Measurements from ENCODE around the gene BAHD1.
A peak's percentile ranks its signal among the peaks of the same experiment; 100 is the strongest.

BAHD1 gene

GRCh38 chr15:40445421-40445922 lies 4.7 kb downstream of the BAHD1 start:
- peaks cover 58% of the 10 kb centered on the region for H3K4me1 Mint-ChIP-seq
- H3K36me3 Mint-ChIP-seq (ENCODE audit: low read depth), result peaks cover 4% of the 10 kb centered on the region
- H3K9me3 Mint-ChIP-seq, result no peaks in the 10 kb centered on the region
- no peak for DNase-seq
- TF ChIP-seq CTCF (IDR thresholded peaks at IDR 0.05), result no peak
- H3K27ac Mint-ChIP-seq, result peak overlapping the region; percentile 40
- peaks cover 3% of the 10 kb centered on the region for H3K27me3 Mint-ChIP-seq (ENCODE audit: low read depth, poor library complexity)
- H3K4me3 Mint-ChIP-seq, result peak overlapping the region; percentile 68

GRCh38 chr15:40446144-40446543 lies 5.4 kb downstream of the BAHD1 start:
- H3K36me3 Mint-ChIP-seq (ENCODE audit: low read depth), result peaks cover 4% of the 10 kb centered on the region
- DNase-seq, result no peak
- H3K4me3 Mint-ChIP-seq, result peak overlapping the region; percentile 68
- H3K27me3 Mint-ChIP-seq (ENCODE audit: low read depth, poor library complexity), result peaks cover 3% of the 10 kb centered on the region
- H3K9me3 Mint-ChIP-seq, result no peaks in the 10 kb centered on the region
- H3K4me1 Mint-ChIP-seq, result peaks cover 61% of the 10 kb centered on the region
- no peak for TF ChIP-seq CTCF (IDR thresholded peaks at IDR 0.05)
- H3K27ac Mint-ChIP-seq, result no peak overlapping the region

- Mint-ChIP-seq H3K27me3 (ENCODE audit: low read depth, poor library complexity) (no peaks in the 10 kb centered on the region), H3K4me3 (no peak overlapping the region), H3K9me3 (no peaks in the 10 kb centered on the region), H3K27ac (no peak overlapping the region), H3K4me1 (peaks cover 72% of the 10 kb centered on the region), H3K36me3 (ENCODE audit: low read depth) (peaks cover 4% of the 10 kb centered on the region)
- no peak for TF ChIP-seq CTCF (IDR thresholded peaks at IDR 0.05)
- DNase-seq, result no peak
Observed at GRCh38 chr15:40448354-40448753, 7.6 kb downstream of the BAHD1 start.

GRCh38 chr15:40449275-40449674 lies 8.5 kb downstream of the BAHD1 start:
- Mint-ChIP-seq H3K9me3 (no peaks in the 10 kb centered on the region), H3K27ac (no peak overlapping the region), H3K27me3 (ENCODE audit: low read depth, poor library complexity) (no peaks in the 10 kb centered on the region), H3K36me3 (ENCODE audit: low read depth) (peaks cover 4% of the 10 kb centered on the region), H3K4me3 (no peak overlapping the region), H3K4me1 (peaks cover 72% of the 10 kb centered on the region)
- DNase-seq, result no peak
- TF ChIP-seq CTCF (IDR thresholded peaks at IDR 0.05), result no peak

GRCh38 chr15:40450047-40450446 lies 9.3 kb downstream of the BAHD1 start:
- Mint-ChIP-seq H3K4me3 (no peak overlapping the region), H3K36me3 (ENCODE audit: low read depth) (peaks cover 4% of the 10 kb centered on the region), H3K9me3 (no peaks in the 10 kb centered on the region), H3K4me1 (peaks cover 72% of the 10 kb centered on the region), H3K27ac (no peak overlapping the region), H3K27me3 (ENCODE audit: low read depth, poor library complexity) (no peaks in the 10 kb centered on the region)
- TF ChIP-seq CTCF (IDR thresholded peaks at IDR 0.05), result no peak
- no peak for DNase-seq

- peaks cover 4% of the 10 kb centered on the region for H3K36me3 Mint-ChIP-seq (ENCODE audit: low read depth)
- no peak overlapping the region for H3K4me3 Mint-ChIP-seq
- no peak for DNase-seq
- no peak overlapping the region for H3K27ac Mint-ChIP-seq
- no peaks in the 10 kb centered on the region for H3K27me3 Mint-ChIP-seq (ENCODE audit: low read depth, poor library complexity)
- no peaks in the 10 kb centered on the region for H3K9me3 Mint-ChIP-seq
- no peak for TF ChIP-seq CTCF (IDR thresholded peaks at IDR 0.05)
- peaks cover 72% of the 10 kb centered on the region for H3K4me1 Mint-ChIP-seq
Observed at GRCh38 chr15:40451527-40452158, 10.9 kb downstream of the BAHD1 start.
